IPS DF 19.7 (cell line): Measurements from ENCODE around the gene DGKZ.
"Not testable (repeated sequence)": the region's sequence is repeated elsewhere in the genome, so short reads cannot be mapped to it uniquely, and the experiment has no call there.

Source experiments
- DNase-seq: peaks from one replicate; pipeline ENCODE4 v3.0.0-alpha.2; 2013; ENCODE audit warnings: low read depth, low spot score

Gene DGKZ

GRCh38 chr11:46367244-46367915 is 20.1 kb downstream of the DGKZ start:
- DNase-seq, result no peak

- no peak for DNase-seq
Observed at GRCh38 chr11:46367916-46368267, 20.6 kb downstream of the DGKZ start.

GRCh38 chr11:46369458-46370152 is 22.3 kb downstream of the DGKZ start:
- no peak for DNase-seq

- DNase-seq, result no peak
Observed at GRCh38 chr11:46370253-46370652, 23.0 kb downstream of the DGKZ start.

- not testable (repeated sequence) for DNase-seq
Observed at GRCh38 chr11:46371262-46371661, 24.0 kb downstream of the DGKZ start.

- no peak for DNase-seq
Observed at GRCh38 chr11:46372086-46372485, 24.8 kb downstream of the DGKZ start.

- not testable (repeated sequence) for DNase-seq
Observed at GRCh38 chr11:46372501-46372900, 25.2 kb downstream of the DGKZ start.

- DNase-seq, result no peak
Observed at GRCh38 chr11:46373787-46374740, 26.8 kb downstream of the DGKZ start.

- DNase-seq, result no peak
Observed at GRCh38 chr11:46374815-46375214, 27.6 kb downstream of the DGKZ start.

- DNase-seq, result no peak
Observed at GRCh38 chr11:46375392-46376101, 28.3 kb downstream of the DGKZ start.

- no peak for DNase-seq
Observed at GRCh38 chr11:46376258-46377050, 29.2 kb downstream of the DGKZ start.

GRCh38 chr11:46377290-46377689 is 30.0 kb downstream of the DGKZ start:
- DNase-seq, result no peak

- no peak for DNase-seq
Observed at GRCh38 chr11:46377831-46378230, 30.6 kb downstream of the DGKZ start.

GRCh38 chr11:46378296-46378695 is 31.0 kb downstream of the DGKZ start:
- no peak for DNase-seq

- DNase-seq, result no peak
Observed at GRCh38 chr11:46378811-46379481, 31.7 kb downstream of the DGKZ start.

- not testable (repeated sequence) for DNase-seq
Observed at GRCh38 chr11:46379482-46380293, 32.4 kb downstream of the DGKZ start.

- no peak for DNase-seq
Observed at GRCh38 chr11:46380340-46381047, 33.2 kb downstream of the DGKZ start.

- no peak for DNase-seq
Observed at GRCh38 chr11:46381048-46381818, 34.0 kb downstream of the DGKZ start, which contains the start of gene MDK. Gene MDK, plus strand, starts transcription at chr11:46381669. Its CDS starts 389 bp downstream, at chr11:46382058.
